HG03097 (cell line): Measurements from ENCODE around the gene CELA1.
A peak's percentile ranks its signal among the peaks of the same experiment; 100 is the strongest.

ENCODE experiments used
- ATAC-seq: cut with Tn5 transposase; IDR thresholded peaks from one replicate; pipeline ENCODE4 v1.9.1; 2021; ENCODE audit not compliant: unreplicated experiment, low FRiP score

The CELA1 gene

DNA sequence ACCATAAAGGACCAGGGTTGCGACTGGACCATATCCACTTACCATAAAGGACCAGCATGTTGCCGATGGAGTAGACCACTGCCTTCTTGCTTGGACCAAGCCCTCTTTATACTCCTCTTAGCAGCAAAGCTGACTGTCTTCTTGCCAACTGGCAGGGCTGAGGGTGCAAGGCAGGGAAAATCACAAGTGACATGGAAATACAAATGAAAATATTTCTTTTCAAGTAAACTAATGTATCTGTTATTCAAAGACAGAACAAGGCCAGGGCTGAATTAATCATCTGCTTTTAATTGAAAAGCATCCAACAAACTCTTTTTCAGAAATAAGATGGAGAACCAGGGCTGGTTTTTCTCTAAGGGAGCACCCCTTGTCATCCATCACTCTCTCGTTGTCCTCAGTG lies at the start of gene CELA1:
Gene CELA1 (minus strand): TSS at position 99 of the 400 bp plus-strand sequence. CDS start 41 bp downstream, at position 58.
- ATAC-seq: no peak

DNA sequence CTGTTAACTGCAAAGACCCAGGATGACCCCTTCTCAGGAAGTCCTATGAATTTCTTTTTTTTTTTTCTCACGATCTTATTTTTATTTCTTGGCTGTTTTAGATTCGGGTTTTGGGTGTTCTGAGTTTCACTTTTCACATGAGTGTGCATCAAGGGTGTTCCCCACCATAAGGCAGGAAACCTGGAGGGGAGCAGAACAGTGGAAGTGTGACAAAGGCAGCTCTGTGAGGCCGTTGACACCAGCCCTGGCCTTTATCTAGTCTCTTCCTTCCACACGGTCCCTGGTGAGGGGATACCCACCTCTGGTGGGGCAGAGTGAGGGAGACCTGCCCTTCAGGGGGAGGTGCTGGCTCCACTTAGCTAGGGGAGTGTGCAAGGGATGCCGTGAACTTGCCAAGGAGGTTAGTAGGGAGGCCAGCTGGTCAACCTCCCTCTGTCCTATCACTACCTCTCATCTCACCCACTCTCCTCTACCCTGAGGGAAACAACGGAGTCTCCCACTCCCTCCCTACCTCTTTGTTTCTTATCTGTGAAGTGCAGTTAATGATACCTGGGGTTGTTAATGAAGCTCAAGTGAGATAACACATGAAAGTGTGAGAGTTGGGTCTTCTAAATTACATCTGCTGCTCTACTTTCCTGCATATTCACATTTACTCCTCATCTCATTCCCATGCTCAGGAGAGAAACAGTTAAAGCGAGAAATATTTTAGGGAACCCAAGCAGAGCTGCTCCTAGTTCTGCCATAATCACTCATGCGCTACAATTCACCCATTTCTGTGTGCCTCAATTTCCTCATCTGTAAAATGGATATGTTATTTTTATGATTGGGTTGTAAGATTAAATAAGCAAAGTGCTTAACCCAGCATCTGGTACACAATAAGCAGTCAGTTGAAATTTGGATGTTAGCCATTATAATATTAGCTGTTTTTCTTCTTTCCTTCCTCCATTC lies 49.1 kb upstream of the CELA1 start:
- peak; percentile 31 for ATAC-seq

DNA sequence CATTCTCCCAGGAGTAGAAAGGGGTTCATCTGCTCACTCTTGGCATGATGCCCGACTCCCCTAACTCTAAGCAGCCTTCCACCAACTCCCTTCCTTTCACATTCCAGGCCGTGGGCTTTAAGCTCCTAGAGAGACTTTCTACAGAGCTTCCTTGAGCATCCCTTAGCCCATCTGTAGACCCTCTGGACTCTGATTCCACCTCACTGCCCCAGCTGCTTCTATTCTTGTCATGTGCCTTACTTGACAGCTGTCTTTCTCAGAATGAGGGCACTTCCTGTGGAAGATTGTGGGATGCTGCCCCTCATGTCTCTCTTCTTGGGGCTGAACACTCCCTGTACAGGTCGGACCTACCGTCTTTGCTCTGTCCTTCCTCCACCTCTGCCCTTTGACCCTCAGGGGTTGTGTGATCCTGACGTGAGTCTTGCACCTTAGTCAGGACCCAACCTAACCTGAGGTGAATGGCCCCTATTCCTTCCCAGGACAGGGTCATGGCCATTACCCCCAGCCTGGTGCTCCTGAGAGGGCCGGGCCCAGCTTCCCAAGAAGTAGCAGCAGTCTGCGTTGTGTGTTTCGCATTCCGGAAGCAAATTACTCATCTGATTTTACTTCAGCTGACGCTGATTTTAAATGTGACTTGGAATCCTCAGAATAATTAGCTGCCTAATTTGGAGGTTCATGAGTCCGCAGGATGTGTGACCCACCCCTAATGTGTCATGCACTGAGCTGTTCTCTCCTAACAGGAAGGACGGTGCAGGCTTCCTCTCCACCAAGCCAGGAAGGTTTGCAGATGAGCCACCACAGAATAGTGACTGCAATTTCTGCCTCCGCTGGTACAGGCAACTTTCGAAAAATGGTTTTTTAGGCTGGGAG lies 47.4 kb upstream of the CELA1 start:
- no peak for ATAC-seq

DNA sequence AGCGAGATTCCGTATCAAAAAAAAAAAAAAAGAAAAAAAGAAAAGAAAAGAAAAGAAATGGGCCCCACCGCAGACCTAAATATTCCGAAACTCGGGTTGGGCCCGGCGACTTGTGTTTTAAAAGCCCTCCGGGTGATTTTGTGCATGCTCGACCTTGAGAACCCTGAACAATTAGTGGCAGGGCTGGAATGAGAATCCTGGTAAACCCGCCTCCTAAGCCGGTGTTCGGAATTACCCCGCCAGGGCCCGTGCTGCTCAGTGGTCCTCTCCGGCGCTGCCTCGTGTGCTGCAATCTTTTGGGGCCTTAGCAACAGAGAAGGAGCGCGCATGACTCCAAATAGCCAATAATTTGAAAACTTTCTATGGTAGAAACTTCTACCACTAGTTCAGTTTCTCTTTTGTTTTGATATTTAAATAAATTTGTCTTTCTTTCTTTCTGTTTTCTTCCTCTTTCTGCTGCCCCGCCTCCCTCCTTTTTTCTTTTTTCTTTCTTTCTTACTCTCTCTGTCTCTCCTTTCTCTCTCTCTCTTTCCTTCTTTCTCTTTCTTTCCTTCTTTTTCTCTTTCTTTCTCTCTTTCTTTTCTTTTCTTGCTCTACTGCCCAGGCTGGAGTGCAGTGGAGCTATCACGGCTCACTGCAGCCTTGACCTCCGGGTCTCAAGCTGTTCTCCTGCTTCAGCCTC lies 46.2 kb upstream of the CELA1 start:
- ATAC-seq: peak; percentile 29

DNA sequence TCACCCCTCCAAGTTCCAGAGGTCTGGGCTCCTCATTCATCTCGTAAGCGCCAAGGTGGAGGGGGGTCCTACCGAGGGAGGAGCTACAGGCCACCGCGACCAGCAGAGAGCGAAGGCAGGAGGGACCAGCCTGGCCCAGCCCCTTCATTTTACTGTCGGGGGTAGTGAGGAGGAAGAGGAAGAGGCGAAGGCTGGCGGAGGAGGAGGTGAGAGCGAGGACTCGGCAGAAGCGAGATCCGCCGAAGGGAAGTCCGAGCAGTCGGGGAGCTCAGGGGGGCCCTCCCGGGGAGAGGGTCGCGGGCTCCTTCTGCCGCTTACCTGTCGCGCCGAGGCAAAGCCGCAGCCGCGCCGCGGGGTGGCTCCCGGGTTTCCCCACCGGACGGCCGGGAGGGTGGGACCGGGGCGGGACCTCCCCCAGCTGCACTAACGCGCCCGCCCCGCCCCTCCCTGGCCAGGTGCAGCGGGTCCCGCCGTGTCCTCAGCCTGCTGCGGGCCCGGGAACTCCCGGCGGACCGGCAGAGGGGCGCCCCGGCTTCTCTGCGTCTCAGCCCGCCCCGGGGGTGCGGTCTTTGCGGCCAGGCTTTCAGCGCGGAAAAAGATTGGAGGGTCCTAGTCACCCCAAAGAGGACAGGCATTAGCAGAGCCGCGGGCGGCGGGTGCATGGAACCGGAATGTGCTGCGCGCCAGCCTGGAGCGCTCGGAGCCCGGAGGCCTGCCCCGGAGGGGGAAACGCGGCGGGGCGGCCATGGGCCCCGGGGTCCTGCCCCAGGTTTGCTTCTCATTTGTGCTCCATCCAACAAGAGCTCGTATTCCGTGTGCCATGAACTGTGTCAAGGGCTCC lies 45.0 kb upstream of the CELA1 start, which contains the start of gene GALNT6:
Gene GALNT6 (minus strand): TSS at position 124 of the 841 bp plus-strand sequence. CDS start 11,625 bp downstream, outside the sequence.
- peak; percentile 28 for ATAC-seq

DNA sequence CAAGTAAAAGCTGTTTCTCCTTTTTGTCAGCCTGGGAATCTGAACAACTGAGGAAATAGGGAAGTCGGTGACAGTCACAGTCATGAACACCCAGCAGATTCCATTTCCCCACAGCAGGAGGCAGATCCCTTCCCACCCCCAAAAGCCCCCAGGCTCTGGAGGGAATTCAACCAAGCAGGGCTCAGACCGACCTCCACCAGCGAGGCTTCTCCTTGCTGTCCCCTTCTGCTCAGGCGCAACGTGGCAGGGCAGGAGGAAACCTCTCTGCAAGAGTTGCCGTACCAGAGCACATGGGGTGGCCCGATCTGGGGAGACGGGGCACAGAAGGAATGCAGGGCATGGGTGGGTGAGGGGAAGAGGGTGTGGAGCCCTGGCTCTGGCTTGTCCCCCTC lies 44.4 kb upstream of the CELA1 start:
- ATAC-seq: peak; percentile 1

DNA sequence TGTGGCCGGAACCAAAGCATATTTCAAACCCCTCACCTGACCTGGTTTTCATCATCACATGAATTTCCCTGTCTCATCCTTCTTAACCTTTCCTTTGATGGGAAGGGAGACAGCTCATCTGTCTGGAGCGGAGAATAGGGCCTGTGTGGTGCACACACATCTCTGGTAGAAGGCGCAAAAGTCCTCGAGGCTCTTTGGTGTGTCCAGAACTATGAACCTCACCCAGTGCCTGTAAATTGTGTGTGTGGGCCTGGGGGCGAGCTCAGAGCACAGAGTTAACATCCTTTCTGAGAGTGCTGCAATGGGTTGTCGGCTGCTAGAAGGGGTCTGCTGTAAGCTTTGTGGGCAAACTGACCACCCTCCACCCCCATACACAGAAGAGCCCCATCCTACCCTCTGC lies 44.0 kb upstream of the CELA1 start:
- ATAC-seq: no peak

DNA sequence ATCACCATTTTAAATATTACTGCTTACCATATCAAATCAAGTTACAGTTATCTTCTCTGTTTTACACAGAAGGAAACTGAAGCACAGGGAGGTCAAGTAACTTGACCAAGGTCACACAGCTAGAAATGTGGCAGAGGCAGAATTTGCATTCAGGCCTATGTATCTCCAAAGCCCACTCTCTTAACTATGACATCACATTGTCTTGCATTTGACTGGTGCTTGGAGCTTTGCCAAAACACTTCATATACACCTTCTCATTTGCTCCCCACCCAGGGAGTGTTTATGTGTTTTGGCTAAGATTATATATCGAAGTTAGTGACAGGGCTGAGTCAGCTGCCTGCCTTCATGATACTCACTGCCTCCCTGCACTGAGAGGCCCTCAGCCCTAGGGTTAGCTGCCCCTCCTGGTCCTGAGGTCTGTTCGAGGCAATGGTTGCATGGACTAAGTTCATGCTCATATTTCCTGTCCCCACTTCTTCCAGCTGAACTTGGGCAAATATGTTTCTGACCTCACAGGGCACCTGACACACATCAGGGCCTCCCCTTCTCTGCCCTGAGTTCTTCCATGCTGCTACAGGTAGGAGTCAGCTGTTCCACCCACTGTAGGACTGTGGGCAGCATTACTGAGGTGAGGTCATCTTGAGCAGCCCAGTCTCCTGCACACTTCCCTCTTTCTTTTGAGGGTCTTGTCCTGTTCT lies 43.0 kb upstream of the CELA1 start:
- ATAC-seq: no peak

DNA sequence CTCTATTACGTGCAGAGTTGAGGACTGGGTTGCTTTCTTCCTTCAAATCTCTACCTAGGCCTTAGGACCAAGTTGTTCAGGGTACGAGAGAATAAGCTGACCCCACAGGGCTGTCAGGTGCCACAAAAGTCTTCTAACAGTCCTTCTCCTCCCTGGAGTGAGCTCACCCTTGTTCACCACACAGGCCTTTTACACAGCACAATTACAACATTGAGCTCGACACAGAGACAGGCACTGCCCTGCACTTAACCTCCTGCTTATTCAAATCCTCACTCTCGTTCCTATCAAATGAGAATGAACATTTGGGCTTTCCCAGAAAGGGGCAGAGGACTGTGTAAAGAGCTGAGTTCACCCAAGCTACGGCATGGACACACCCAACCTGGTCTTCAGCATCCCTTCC lies 42.4 kb upstream of the CELA1 start:
- no peak for ATAC-seq

DNA sequence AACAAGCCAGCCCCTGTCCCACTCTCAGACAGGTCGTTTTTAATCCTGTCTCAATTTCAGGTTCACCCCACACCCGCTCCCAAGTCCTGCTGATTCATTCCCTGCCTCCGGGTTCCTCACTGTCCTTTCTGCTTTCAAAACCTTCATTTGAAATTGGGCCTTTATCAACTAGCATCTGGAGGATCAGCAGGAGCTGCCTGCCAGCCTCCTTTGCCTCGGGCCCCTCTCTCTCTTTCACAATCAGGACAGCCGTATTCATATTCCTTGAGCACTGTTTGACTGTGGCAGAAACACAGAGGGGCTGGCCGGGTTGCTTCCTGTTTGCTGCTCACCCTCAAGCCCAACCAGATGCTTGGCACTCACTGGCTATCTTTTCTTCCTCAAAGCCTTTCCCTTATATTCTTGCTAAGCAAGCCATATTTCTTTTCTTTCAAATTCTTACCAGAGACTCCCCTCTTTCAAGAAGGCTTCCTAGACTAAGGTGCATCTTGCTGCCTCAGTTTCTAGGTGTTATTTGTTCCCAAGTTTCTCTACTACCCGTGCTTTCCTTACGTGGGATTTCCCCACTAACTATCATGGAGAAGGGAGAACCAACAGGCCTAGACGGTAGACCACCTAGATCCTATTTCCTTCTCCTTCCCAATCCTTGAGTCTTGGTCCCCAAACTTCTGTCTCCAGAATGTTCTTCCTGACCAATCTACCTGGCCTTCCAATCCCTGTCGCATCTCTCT lies 41.8 kb upstream of the CELA1 start:
- no peak for ATAC-seq

DNA sequence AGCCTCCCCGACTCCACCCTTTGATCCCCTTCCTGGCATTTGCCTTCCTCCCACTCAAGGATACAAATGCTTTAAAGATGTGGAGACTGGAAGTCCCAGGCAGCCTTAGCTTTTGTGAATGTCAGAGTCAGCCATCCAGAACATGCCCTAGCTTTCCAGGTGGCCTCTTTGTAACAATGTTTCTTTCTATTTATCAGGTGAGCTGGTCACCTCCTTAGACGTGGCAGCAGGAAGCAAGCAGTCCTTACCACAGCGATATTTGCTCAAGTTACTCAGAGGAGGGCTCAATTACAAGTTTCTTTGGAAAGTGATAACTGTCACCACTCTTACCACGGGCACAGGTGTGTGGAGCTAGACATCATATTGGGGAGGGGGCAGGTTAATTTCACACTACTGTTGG lies 39.9 kb upstream of the CELA1 start:
- ATAC-seq: no peak

DNA sequence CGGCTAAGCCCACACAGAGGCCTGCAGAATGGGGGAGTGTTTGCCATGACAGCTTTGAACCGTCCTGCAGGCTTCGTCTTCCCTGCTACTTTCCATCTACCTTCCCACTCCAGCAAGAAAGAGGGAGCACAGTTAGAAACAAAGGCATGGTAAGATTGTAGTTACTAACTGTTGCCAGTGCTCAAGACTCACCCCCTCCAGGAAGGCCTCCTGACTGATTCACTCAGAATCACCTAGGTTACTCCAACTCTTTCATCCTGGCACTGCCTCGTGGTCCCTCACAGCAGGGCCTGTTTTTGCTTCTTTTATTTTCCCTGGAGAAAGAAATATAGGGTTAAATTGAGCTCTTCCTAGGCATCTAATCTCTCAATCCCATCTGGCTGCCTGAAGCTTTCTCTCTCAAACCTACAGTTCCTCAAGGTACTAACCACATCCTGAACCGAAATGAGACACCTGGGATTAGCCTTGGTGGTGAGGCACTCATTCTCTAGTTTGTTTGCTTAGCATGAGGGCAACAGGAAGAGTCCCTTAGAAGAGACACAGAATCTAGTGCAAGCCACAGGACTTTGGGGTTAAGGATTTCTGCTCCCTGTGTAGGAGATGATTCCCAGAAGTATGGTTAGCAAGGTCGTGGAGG lies 36.9 kb upstream of the CELA1 start:
- no peak for ATAC-seq

DNA sequence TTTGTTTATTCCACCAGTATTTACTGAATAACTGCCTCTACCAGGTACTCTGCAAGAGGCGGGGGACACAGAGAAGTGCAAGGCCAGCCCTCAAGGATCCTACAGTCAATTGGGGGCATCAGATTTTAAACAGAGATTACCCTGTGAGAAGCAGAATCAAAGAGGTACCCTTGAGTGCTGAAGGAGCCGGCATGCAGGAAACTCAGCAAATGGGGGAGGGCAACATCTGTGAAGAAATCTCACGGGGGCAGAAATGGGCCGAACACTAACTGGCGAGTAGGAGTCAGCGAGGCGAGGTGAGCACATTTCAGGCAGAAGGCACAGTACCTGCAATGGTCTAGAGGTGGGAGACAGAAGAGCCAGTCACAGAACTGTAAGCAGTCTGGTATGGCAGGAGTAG lies 35.7 kb upstream of the CELA1 start:
- no peak for ATAC-seq

DNA sequence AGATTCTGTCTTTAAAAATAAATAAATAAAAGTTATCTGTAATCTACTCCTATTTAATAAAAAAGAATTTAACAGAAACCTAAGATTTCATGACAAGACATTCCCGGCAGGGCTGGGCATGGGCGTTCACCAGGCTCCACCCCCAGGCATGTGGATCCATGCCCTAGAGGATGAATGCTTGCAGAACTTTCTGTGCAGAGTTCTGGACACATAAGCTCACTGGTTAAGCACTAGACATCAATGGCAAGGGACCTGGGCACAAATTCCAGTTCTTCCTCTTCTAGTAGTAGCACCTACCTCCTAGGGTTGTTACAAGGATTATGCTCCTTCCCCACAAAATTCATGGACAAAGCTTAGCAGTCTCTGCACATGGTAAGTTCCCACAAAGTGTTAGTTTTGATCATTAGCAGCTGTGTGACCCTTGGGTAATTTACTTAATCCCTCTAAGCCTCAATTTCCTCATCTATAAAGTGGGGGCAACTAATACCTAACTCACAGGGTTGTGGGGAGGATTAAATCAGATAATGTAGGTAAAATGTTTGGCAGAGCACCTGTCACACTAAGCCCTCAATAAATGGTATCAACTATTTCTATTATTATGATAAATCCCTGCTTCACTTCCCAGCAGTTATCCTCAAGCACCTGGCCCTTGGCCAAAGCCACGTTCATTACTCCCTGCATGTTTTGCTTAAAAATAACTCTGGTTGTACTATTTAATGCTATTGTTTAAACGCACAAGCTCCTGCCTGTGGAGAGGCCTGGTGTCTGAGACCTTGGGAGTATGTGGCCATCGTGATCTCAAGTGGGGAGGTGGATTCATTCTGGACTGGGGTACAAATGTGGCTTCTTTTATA lies 35.0 kb upstream of the CELA1 start:
- ATAC-seq: no peak

DNA sequence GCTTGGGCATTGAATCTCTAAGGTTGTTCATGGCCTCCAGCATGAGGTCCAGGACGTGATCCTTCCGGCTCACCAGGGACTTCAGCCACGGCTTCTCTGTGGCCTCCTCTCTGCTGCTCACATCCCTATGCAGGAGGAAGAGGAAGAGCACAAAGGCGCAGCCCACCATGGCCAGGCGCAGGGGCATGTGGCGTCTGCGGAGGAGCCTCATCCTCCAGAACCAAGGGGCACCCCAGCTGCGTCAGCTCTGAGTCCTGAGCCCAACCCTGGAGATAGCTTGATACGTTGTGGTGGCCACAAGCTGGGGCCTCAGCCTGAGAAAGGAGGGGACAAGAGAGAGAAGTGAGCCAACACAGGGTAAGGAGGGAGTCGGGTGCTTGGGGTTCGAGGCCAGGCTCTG lies 33.1 kb upstream of the CELA1 start:
- ATAC-seq: no peak

DNA sequence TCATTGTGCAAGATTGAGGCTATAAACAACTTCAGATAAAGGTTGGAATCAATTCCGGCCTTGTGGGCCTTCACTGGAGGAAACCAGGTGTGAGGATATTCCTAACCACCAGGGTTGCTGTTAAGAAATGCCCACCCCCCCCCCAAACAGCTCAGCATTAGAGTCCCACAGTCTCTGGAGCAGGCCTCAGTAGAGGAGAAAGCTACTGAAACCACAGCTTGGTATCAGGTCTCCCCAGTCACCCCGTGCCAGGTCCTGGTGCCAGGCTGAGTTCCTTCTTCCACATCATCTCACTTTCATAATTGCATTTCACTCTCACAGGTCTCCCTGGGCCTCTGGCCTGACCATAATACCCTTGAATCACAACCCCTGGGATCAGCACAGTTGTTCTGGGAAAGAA lies 32.3 kb upstream of the CELA1 start:
- no peak for ATAC-seq
